ENCODE results near the gene ACP4.

The ACP4 gene

DNA sequence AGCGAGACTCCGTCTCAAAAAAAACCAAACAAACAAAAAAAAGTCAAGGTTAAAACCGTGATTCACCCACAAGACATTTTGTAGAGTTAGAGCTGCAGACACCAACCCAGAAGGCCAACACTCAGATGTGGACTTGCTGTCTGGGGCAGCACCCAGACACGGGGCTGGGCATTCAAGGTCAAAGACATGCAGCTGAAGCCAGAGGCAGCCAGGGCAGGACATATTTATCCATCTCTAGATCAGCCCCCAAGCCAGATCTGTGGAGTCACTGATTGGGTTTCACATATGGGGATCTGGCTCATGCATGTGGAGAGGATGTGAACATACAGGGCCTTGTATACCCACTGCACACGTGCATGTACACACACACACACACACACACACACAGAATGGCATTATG lies 39.6 kb downstream of the ACP4 start:
- TF ChIP-seq SIN3A (IDR thresholded peaks at IDR 0.05; ENCODE audit: borderline replicate concordance, insufficient read depth, low read length) (no peak), FOXP2 (optimal IDR thresholded peaks at IDR 0.05; ENCODE audit: borderline replicate concordance, extremely low read depth, extremely low read length, insufficient read depth) (no peak), TAF1 (IDR thresholded peaks at IDR 0.05; ENCODE audit: borderline replicate concordance, insufficient read depth, low read length) (no peak)

DNA sequence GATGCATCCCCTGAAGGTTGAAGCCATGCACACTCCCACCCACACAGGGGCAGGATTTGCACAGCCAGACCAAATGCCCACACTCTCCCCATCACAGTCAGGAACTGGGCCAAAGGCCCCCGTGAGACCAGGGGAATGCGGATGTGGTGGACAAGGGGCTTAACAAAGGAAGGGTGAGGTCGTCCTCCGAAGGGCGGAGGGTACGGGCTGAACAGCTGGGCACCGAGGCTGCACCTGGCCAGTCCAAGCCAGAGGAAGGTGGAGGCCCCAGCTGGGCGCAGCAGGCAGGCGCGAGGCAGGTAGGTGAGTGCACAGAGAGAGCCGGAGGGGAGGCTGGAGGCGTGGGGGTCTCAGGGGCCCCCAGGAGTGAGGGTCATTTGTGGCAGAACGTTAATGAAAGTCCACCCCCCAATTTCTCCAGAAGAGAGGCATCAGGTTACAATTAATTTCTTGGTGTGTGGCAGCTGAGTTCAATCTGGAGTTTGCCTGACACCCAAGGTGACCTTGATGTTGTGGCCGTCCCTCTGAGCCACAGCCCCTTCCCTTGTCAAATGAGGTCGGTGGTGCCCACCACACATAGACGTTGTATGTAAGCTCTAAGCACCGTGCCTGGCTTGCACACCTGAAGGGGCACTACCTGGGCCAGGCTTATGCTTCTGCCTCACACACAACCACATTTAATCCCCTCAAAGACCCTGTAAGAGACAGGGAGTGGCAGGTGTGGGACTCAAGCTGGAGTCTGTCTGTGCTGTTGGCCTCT lies 40.2 kb downstream of the ACP4 start:
- TF ChIP-seq FOXP2 (optimal IDR thresholded peaks at IDR 0.05; ENCODE audit: borderline replicate concordance, extremely low read depth, extremely low read length, insufficient read depth) (no peak), SIN3A (IDR thresholded peaks at IDR 0.05; ENCODE audit: borderline replicate concordance, insufficient read depth, low read length) (no peak), POLR2AphosphoS5 (IDR thresholded peaks at IDR 0.05; ENCODE audit: low read depth, low read length) (no peak), TAF1 (IDR thresholded peaks at IDR 0.05; ENCODE audit: borderline replicate concordance, insufficient read depth, low read length) (no peak)
- TF ChIP-seq, protein P1, sequence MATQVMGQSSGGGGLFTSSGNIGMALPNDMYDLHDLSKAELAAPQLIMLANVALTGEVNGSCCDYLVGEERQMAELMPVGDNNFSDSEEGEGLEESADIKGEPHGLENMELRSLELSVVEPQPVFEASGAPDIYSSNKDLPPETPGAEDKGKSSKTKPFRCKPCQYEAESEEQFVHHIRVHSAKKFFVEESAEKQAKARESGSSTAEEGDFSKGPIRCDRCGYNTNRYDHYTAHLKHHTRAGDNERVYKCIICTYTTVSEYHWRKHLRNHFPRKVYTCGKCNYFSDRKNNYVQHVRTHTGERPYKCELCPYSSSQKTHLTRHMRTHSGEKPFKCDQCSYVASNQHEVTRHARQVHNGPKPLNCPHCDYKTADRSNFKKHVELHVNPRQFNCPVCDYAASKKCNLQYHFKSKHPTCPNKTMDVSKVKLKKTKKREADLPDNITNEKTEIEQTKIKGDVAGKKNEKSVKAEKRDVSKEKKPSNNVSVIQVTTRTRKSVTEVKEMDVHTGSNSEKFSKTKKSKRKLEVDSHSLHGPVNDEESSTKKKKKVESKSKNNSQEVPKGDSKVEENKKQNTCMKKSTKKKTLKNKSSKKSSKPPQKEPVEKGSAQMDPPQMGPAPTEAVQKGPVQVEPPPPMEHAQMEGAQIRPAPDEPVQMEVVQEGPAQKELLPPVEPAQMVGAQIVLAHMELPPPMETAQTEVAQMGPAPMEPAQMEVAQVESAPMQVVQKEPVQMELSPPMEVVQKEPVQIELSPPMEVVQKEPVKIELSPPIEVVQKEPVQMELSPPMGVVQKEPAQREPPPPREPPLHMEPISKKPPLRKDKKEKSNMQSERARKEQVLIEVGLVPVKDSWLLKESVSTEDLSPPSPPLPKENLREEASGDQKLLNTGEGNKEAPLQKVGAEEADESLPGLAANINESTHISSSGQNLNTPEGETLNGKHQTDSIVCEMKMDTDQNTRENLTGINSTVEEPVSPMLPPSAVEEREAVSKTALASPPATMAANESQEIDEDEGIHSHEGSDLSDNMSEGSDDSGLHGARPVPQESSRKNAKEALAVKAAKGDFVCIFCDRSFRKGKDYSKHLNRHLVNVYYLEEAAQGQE (IDR thresholded peaks at IDR 0.05; ENCODE audit: insufficient read depth in 1 of 2, low read depth in 2 of 2, low read length in 2 of 2): no peak

DNA sequence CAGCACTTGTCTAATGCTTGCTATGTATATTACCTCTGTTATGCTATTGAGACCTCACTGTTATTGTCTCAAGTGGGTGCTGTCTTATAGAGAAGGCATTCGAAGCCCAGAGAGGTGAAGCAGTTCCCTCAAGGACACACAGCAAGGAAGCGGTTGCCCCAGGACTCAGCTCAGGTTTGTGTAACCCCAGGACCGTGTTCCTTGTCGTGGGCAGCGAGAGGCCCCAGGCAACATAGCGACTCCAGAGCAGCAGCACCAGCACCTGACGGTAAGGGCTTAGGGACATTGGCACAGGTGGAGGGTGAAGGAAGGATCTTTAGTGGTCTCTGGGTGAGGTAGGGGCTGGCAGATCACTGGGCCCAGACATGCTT lies 40.8 kb downstream of the ACP4 start:
- TF ChIP-seq, protein P1 (IDR thresholded peaks at IDR 0.05; ENCODE audit: insufficient read depth in 1 of 2, low read depth in 2 of 2, low read length in 2 of 2): no peak
- TF ChIP-seq FOXP2 (optimal IDR thresholded peaks at IDR 0.05; ENCODE audit: borderline replicate concordance, extremely low read depth, extremely low read length, insufficient read depth) (no peak), SIN3A (IDR thresholded peaks at IDR 0.05; ENCODE audit: borderline replicate concordance, insufficient read depth, low read length) (no peak)

DNA sequence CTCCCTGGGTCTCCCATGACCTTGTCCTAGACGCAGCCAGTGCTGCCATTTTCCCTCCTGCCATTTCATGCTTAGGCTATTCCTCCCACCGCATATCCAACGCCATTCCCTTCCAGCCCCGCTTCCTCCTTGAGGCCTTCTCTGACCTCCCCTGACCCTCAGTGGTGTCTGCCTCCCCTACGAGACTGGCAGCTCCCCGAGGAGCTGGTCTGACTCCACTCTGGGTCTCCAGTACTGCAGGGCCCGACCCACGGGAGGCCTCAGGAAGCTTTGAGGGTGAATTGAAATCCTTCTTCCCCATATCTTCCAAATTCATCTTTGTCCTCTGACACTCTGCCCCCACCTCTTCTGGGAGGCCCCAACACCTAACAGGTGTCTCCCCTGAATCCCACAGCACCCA lies 42.5 kb downstream of the ACP4 start:
- TF ChIP-seq SIN3A (IDR thresholded peaks at IDR 0.05; ENCODE audit: borderline replicate concordance, insufficient read depth, low read length): no peak
- TF ChIP-seq TAF1 (IDR thresholded peaks at IDR 0.05; ENCODE audit: borderline replicate concordance, insufficient read depth, low read length): no peak
- TF ChIP-seq FOXP2 (optimal IDR thresholded peaks at IDR 0.05; ENCODE audit: borderline replicate concordance, extremely low read depth, extremely low read length, insufficient read depth): no peak
- TF ChIP-seq, protein P1 (IDR thresholded peaks at IDR 0.05; ENCODE audit: insufficient read depth in 1 of 2, low read depth in 2 of 2, low read length in 2 of 2): no peak
- no peak for TF ChIP-seq POLR2AphosphoS5 (IDR thresholded peaks at IDR 0.05; ENCODE audit: low read depth, low read length)

DNA sequence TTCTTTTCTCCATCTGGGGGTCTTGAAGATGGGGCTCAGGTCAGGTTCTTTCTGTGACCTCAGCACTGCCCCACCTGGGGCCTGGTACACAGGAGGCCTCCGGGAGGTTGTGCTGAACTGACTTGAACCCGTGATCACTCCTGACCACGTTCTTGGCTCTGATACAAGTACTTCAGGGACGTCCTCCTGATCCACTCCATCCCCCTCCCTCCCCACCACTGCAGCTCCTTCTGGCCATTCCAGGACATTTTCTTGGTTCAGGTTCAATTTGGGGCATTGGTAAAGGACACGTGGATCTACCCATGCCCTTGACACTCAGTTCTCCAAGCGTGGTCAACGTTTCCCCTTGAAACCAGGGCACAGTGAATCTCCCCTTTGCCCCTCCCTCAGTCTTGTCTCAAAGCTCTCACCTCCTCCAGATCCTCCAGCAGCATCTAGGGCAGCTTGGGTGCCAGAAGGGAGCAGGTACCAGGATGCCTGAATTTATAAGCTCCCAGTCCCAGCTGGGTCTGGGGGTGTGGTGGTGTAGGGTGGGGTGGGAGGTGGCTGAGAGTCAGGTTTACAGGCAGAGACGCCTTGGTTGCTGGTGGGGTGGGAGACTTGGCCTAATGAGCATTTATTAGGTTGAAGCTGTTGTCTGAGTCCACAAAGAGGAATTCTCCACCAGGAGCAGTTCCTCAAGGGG lies 43.0 kb downstream of the ACP4 start, which contains the start of gene KLK15:
Gene KLK15 (minus strand): TSS at position 458 of the 685 bp plus-strand sequence. CDS start 2,082 bp downstream, outside the sequence.
- TF ChIP-seq, protein P1 (IDR thresholded peaks at IDR 0.05; ENCODE audit: insufficient read depth in 1 of 2, low read depth in 2 of 2, low read length in 2 of 2): no peak
- no peak for TF ChIP-seq POLR2AphosphoS5 (IDR thresholded peaks at IDR 0.05; ENCODE audit: low read depth, low read length)

Data from PFSK-1 (cell line).